Transverse colon (tissue), 4 donors: ENCODE results near the gene NR2F1-AS1. TPM values are rescaled to one million over a fixed set of nuclear protein-coding genes. Genes with fewer than 3 reads are reported as not detected.

Source experiments
- DNase-seq: peaks from one replicate; pipeline ENCODE4 v3.0.0-alpha.2; 2019
- H3K27ac ChIP-seq, 4 donors: fragments of 200-600 bp; sonication (generic); 2 replicates each; pipeline ENCODE4 v1.5.1; 2016 to 2018; ENCODE audit warnings: inconsistent platforms in 4 of 4
- H3K27me3 ChIP-seq: fragments of 200-600 bp; sonication (generic); 2 replicates; pipeline ENCODE4 v1.5.1; 2017; ENCODE audit warnings: inconsistent platforms
- H3K36me3 ChIP-seq, 4 donors: fragments of 200-600 bp; sonication (generic); 2 replicates each; pipeline ENCODE4 v1.5.1; 2017 to 2019; ENCODE audit warnings: inconsistent platforms in 4 of 4
- H3K4me1 ChIP-seq, 4 donors: fragments of 200-600 bp; sonication (generic); 2 replicates each; pipeline ENCODE4 v1.5.1; 2017 to 2020; ENCODE audit warnings: inconsistent platforms in 4 of 4
- H3K4me3 ChIP-seq, 4 donors: fragments of 200-600 bp; sonication (generic); 1 replicate in 1 of 4; 2 replicates in 3 of 4; pipeline versions ENCODE4 v1.5.1 to v1.6.1; 2017 to 2019; ENCODE audit warnings: inconsistent platforms in 4 of 4
- H3K9me3 ChIP-seq, 2 donors: fragments of 200-600 bp; sonication (generic); 2 replicates each; pipeline ENCODE4 v1.5.1; 2017 to 2019; ENCODE audit warnings: inconsistent platforms in 2 of 2
- EP300 ChIP-seq: sonication (generic); formaldehyde crosslinking; IDR thresholded peaks from one replicate; pipeline ENCODE4 v1.6.1; 2017; ENCODE audit warnings: antibody characterized with exemption, low read depth
- POLR2A ChIP-seq: fragments of 450-650 bp; IDR thresholded peaks from one replicate; pipeline ENCODE4 v1.6.1; 2016; ENCODE audit warnings: antibody characterized with exemption, mild to moderate bottlenecking, moderate library complexity
- POLR2AphosphoS5 ChIP-seq, 3 donors: sonication (generic); formaldehyde crosslinking; IDR thresholded peaks; one replicate each; pipeline ENCODE4 v1.6.1; 2016; ENCODE audit warnings: antibody characterized with exemption in 3 of 3
- WGBS, 2 donors: methylation state at CpG; one replicate each; pipeline ENCODE4 v1.1.5; 2018; ENCODE audit warnings: low coverage in 1 of 2; 5-methylcytosine and 5-hydroxymethylcytosine counted together
- in situ Hi-C, 4 donors: fragments of 200-750 bp; cut with MboI; loops; one replicate each; pipeline versions ENCODE4 v1.15.0 to v1.15.1; 2017; ENCODE audit warnings: low sequenced_read_pairs in 3 of 4, low pct_ligation_motif_present in 1 of 4, low pct_unique_long_range_greater_than_20kb in 1 of 4
- intact Hi-C: fragments of 100-400 bp; cut with DNase I; formaldehyde crosslinking; loops from one replicate; pipeline ENCODE4 v1.15.1; 2023; ENCODE audit warnings: low total_unique reads
- total RNA-seq, 4 donors: library from RNA; depleted of rRNA; stranded (reverse); fragments of >200 nt; gene quantifications; one replicate each; pipeline ENCODE4 v1.1.0, GENCODE V29; 2016
- TF ChIP-seq, protein P1 (sequence below), 5 experiments: fragments of 200-600 bp in 3 of 5; fragments of 450-650 bp in 2 of 5; sonication (generic) in 3 of 5; IDR thresholded peaks; 1 replicate in 2 of 5; 2 replicates in 3 of 5; pipeline ENCODE4 v1.5.1; 2016 to 2017; ENCODE audit warnings: antibody characterized with exemption in 5 of 5, inconsistent platforms in 3 of 5, mild to moderate bottlenecking in 2 of 5, moderate library complexity in 1 of 5

Gene NR2F1-AS1
- total RNA-seq, 4 donors from 2014 or later, result 1.2 to 3.7 (median 2.2) TPM

DNA sequence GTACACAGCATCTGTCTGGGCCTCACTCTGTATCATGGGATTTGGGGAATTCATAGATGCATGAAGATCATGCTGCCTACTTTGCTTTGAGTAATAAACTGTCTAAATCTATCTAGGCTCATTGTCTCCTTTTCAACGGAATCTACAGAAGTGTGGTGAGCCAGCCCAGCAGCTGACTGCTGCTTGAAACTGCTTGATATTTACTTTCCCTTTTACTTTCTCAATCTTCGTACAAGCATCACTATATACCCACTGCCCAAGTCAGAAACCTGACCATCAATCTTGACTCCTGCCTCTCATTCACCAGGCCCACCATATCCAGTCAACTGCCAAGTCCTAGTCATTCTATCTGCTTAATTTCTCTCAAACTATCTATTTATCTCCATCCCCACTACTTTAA lies 142.9 kb downstream of the NR2F1-AS1 start:
- H3K36me3 ChIP-seq, result no peaks in the 10 kb centered on the region
- H3K4me3 ChIP-seq, result no peak overlapping the region
- in situ Hi-C loops, result no loop called here
- TF ChIP-seq EP300 (no peak), POLR2AphosphoS5 (IDR thresholded peaks at IDR 0.05) (no peak), POLR2A (no peak)
- TF ChIP-seq, protein P1, sequence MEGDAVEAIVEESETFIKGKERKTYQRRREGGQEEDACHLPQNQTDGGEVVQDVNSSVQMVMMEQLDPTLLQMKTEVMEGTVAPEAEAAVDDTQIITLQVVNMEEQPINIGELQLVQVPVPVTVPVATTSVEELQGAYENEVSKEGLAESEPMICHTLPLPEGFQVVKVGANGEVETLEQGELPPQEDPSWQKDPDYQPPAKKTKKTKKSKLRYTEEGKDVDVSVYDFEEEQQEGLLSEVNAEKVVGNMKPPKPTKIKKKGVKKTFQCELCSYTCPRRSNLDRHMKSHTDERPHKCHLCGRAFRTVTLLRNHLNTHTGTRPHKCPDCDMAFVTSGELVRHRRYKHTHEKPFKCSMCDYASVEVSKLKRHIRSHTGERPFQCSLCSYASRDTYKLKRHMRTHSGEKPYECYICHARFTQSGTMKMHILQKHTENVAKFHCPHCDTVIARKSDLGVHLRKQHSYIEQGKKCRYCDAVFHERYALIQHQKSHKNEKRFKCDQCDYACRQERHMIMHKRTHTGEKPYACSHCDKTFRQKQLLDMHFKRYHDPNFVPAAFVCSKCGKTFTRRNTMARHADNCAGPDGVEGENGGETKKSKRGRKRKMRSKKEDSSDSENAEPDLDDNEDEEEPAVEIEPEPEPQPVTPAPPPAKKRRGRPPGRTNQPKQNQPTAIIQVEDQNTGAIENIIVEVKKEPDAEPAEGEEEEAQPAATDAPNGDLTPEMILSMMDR (IDR thresholded peaks at IDR 0.05), result no peak
- H3K27me3 ChIP-seq, result no peaks in the 10 kb centered on the region
- H3K4me1 ChIP-seq, result no peaks in the 10 kb centered on the region
- intact Hi-C loops, result no loop called here
- no peaks in the 10 kb centered on the region for H3K9me3 ChIP-seq
- WGBS, 2 donors, result 56% methylated on average over 2 of the region's 2 CpGs; no CpG with 5 or more reads in 1 of the 2 donors
- no peak for DNase-seq
- no peak overlapping the region for H3K27ac ChIP-seq

DNA sequence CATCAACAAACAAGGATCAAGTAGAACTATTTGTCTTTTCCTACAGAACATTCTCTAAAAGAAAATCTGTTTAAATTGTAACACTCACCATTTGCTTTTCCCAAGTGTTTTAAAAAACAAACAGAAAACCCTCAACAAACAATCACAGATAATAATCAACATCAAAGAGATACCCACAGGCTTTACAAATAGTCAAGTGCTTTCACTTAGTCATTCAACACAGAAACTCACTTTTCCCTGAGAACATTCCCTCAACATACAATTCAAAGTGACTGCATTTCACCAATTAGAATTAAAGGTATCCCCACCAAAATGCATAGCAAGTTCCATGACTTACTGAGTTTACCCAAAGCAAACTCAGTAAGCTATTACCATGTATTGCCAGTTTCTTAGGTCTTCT lies 144.9 kb downstream of the NR2F1-AS1 start:
- TF ChIP-seq POLR2AphosphoS5 (IDR thresholded peaks at IDR 0.05), result no peak
- TF ChIP-seq EP300, result no peak
- no peak for TF ChIP-seq POLR2A
- TF ChIP-seq, protein P1 (IDR thresholded peaks at IDR 0.05), result no peak
- intact Hi-C loops (no loop called here), in situ Hi-C loops (no loop called here)
- Histone ChIP-seq H3K4me1 (no peaks in the 10 kb centered on the region), H3K9me3 (no peaks in the 10 kb centered on the region), H3K27me3 (no peaks in the 10 kb centered on the region), H3K36me3 (no peaks in the 10 kb centered on the region), H3K4me3 (no peak overlapping the region), H3K27ac (no peak overlapping the region)
- no peak for DNase-seq

DNA sequence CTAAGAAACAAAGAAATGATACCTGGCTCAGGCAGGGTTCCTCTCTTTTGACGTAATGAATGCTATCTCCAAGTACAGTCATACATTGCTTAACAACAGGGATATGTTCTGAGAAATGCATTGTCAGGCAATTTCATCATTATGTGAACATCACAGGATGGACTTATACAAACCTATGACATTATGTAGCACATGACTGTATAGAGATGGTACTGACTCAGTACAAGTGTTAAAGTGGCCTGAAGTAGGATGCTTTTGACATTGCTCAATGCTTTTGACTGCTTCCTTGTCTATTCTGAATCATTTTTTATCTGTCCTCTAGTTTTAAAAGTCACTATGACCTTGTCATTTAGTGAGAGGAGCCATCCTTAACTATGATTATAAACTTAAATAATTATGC lies 147.6 kb downstream of the NR2F1-AS1 start:
- Histone ChIP-seq H3K27ac (no peak overlapping the region), H3K4me1 (no peaks in the 10 kb centered on the region), H3K9me3 (no peaks in the 10 kb centered on the region), H3K4me3 (no peak overlapping the region), H3K36me3 (no peaks in the 10 kb centered on the region), H3K27me3 (no peaks in the 10 kb centered on the region)
- no peak for DNase-seq
- in situ Hi-C loops (no loop called here), intact Hi-C loops (no loop called here)
- TF ChIP-seq EP300 (no peak), POLR2A (no peak), POLR2AphosphoS5 (IDR thresholded peaks at IDR 0.05) (no peak)
- TF ChIP-seq, protein P1 (IDR thresholded peaks at IDR 0.05), result no peak
- 60 to 76% methylated on average over 1 of the region's 1 CpG for WGBS, 2 donors

DNA sequence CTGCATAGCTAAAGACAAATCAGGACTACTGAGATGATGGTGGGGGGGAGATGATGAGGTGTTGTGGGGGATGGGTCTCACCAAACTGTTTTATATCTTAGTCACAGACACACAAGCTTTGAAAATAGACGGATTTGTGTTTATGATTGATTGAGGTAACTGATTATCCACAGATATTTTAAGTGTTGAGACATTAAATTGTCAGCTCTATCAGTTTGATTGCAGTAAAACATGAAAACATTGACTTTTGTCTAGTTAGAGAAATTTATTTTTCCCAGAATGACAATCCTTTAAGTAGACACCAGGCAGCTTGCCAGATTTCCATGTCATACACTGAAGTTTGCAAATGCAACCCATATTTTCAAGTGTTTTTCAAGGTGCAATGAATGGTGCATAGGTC lies 149.8 kb downstream of the NR2F1-AS1 start:
- WGBS, 2 donors, result 40 to 50% methylated on average over 1 of the region's 1 CpG
- H3K4me1 ChIP-seq, result no peaks in the 10 kb centered on the region
- intact Hi-C loops, result no loop called here
- H3K9me3 ChIP-seq, result no peaks in the 10 kb centered on the region
- H3K36me3 ChIP-seq, result no peaks in the 10 kb centered on the region
- H3K4me3 ChIP-seq, result no peak overlapping the region
- TF ChIP-seq, protein P1 (IDR thresholded peaks at IDR 0.05), result no peak
- TF ChIP-seq POLR2AphosphoS5 (IDR thresholded peaks at IDR 0.05) (no peak), POLR2A (no peak), EP300 (no peak)
- no peak overlapping the region for H3K27ac ChIP-seq
- no peak for DNase-seq
- H3K27me3 ChIP-seq, result no peaks in the 10 kb centered on the region
- in situ Hi-C loops, result no loop called here
